Activated CD4-positive, alpha-beta T cell treated with anti-CD3 and anti-CD28 coated beads, Interleukin-2, Interleukin-6, amounts not matched to agents 100 ng/mL and 50 ng/mL, durations not matched to agents 16 hours and 8 hours (primary cell): ENCODE data around the gene NSMCE3.
A peak's percentile ranks its signal among the peaks of the same experiment; 100 is the strongest.

Source experiments
- DNase-seq: peaks from one replicate; pipeline ENCODE4 v3.0.0-alpha.2; 2020

NSMCE3 gene

GRCh38 chr15:29269485-29270168, at the start of gene NSMCE3:
Gene NSMCE3, minus strand, starts transcription at chr15:29269822. Its CDS starts 117 bp downstream, at chr15:29269705.
- DNase-seq: peak; percentile 94

- no peak for DNase-seq
Observed at GRCh38 chr15:29316422-29316821, 46.8 kb upstream of the NSMCE3 start.

- DNase-seq: no peak
Observed at GRCh38 chr15:29312387-29312786, 42.8 kb upstream of the NSMCE3 start.

GRCh38 chr15:29311696-29312095, 42.1 kb upstream of the NSMCE3 start:
- DNase-seq: no peak

- DNase-seq: no peak
Observed at GRCh38 chr15:29309139-29309538, 39.5 kb upstream of the NSMCE3 start.

- DNase-seq: no peak
Observed at GRCh38 chr15:29308299-29308698, 38.7 kb upstream of the NSMCE3 start.

- DNase-seq: no peak
Observed at GRCh38 chr15:29305556-29305955, 35.9 kb upstream of the NSMCE3 start.

GRCh38 chr15:29302871-29303270, 33.2 kb upstream of the NSMCE3 start:
- no peak for DNase-seq

GRCh38 chr15:29299784-29300183, 30.2 kb upstream of the NSMCE3 start:
- DNase-seq: no peak

- DNase-seq: no peak
Observed at GRCh38 chr15:29299331-29299730, 29.7 kb upstream of the NSMCE3 start.

- no peak for DNase-seq
Observed at GRCh38 chr15:29294732-29295325, 25.2 kb upstream of the NSMCE3 start.

GRCh38 chr15:29291067-29291845, 21.6 kb upstream of the NSMCE3 start:
- DNase-seq: no peak

- no peak for DNase-seq
Observed at GRCh38 chr15:29289173-29289572, 19.6 kb upstream of the NSMCE3 start.

GRCh38 chr15:29285386-29285785, 15.8 kb upstream of the NSMCE3 start:
- DNase-seq: no peak

- DNase-seq: no peak
Observed at GRCh38 chr15:29283381-29283780, 13.8 kb upstream of the NSMCE3 start.

- DNase-seq: no peak
Observed at GRCh38 chr15:29280514-29280913, 10.9 kb upstream of the NSMCE3 start.

GRCh38 chr15:29278436-29279105, 8.9 kb upstream of the NSMCE3 start:
- no peak for DNase-seq

GRCh38 chr15:29276366-29276765, 6.7 kb upstream of the NSMCE3 start:
- no peak for DNase-seq

GRCh38 chr15:29275855-29276254, 6.2 kb upstream of the NSMCE3 start:
- DNase-seq: no peak

GRCh38 chr15:29274946-29275345, 5.3 kb upstream of the NSMCE3 start:
- no peak for DNase-seq

- no peak for DNase-seq
Observed at GRCh38 chr15:29272219-29272618, 2.6 kb upstream of the NSMCE3 start.

- DNase-seq: no peak
Observed at GRCh38 chr15:29270976-29271375, 1.4 kb upstream of the NSMCE3 start.

GRCh38 chr15:29270169-29270955, 740 bp upstream of the NSMCE3 start:
- DNase-seq: peak; percentile 60
